Umbilical cord (tissue), 2 donors: Measurements from ENCODE around the gene TCF12. TPM values are rescaled to one million over a fixed set of nuclear protein-coding genes. Genes with fewer than 3 reads are reported as not detected.
"Not testable (repeated sequence)": the region's sequence is repeated elsewhere in the genome, so short reads cannot be mapped to it uniquely, and the experiment has no call there.

Experiments used
- DNase-seq: peaks from one replicate; pipeline ENCODE4 v3.0.0-alpha.2; 2015; ENCODE audit warnings: low spot score
- total RNA-seq: library from RNA; depleted of rRNA; stranded (reverse); fragments of >200 nt; gene quantifications from one replicate; pipeline ENCODE4 v1.2.3, GENCODE V29; 2014; ENCODE audit warnings: low replicate concordance; ENCODE audit not compliant: insufficient read depth

TCF12 gene
- total RNA-seq, 1 donor from 2014 or later: 119 TPM

GRCh38 chr15:57134071-57134605 lies 215.7 kb downstream of the TCF12 start:
- no peak for DNase-seq

GRCh38 chr15:57134851-57135250 lies 216.4 kb downstream of the TCF12 start:
- DNase-seq: no peak

GRCh38 chr15:57135800-57136199 lies 217.4 kb downstream of the TCF12 start:
- no peak for DNase-seq

GRCh38 chr15:57138349-57138788 lies 219.9 kb downstream of the TCF12 start:
- peak; percentile 94 for DNase-seq

GRCh38 chr15:57143511-57144078 lies 225.2 kb downstream of the TCF12 start:
- no peak for DNase-seq

GRCh38 chr15:57144448-57144847 lies 226.0 kb downstream of the TCF12 start:
- DNase-seq: no peak

- peak; percentile 78 for DNase-seq
These were observed 228.2 kb downstream of the TCF12 start for GRCh38 chr15:57146506-57147201.

GRCh38 chr15:57147621-57148020 lies 229.2 kb downstream of the TCF12 start:
- DNase-seq: no peak

GRCh38 chr15:57148262-57148661 lies 229.8 kb downstream of the TCF12 start:
- no peak for DNase-seq

GRCh38 chr15:57149196-57149595 lies 230.8 kb downstream of the TCF12 start:
- DNase-seq: peak; percentile 33

GRCh38 chr15:57150066-57150865 lies 231.8 kb downstream of the TCF12 start:
- DNase-seq: no peak

- not testable (repeated sequence) for DNase-seq
These were observed 232.4 kb downstream of the TCF12 start for GRCh38 chr15:57150866-57151203.

GRCh38 chr15:57152133-57152532 lies 233.7 kb downstream of the TCF12 start:
- DNase-seq: no peak

GRCh38 chr15:57152666-57153539 lies 234.5 kb downstream of the TCF12 start:
- DNase-seq: peak; percentile 92

GRCh38 chr15:57156210-57156884 lies 237.9 kb downstream of the TCF12 start:
- DNase-seq: no peak

GRCh38 chr15:57158589-57158988 lies 240.1 kb downstream of the TCF12 start:
- no peak for DNase-seq

GRCh38 chr15:57158997-57159668 lies 240.7 kb downstream of the TCF12 start:
- DNase-seq: peak; percentile 20

- no peak for DNase-seq
These were observed 241.3 kb downstream of the TCF12 start for GRCh38 chr15:57159767-57160166.

GRCh38 chr15:57160823-57161560 lies 242.5 kb downstream of the TCF12 start:
- DNase-seq: no peak

- DNase-seq: not testable (repeated sequence)
These were observed 245.8 kb downstream of the TCF12 start for GRCh38 chr15:57164251-57164650.
